Hepatocyte (in vitro differentiated cells): ENCODE measurements around the gene CNTNAP2.

Source experiments
- CTCF ChIP-seq: fragments of 200-600 bp; sonication (generic); IDR thresholded peaks from 2 replicates; pipeline ENCODE4 v1.5.1; 2016; ENCODE audit warnings: antibody characterized with exemption, mild to moderate bottlenecking; ENCODE audit not compliant: poor library complexity
- EZH2phosphoT487 ChIP-seq: fragments of 200-600 bp; sonication (generic); IDR thresholded peaks from one replicate; pipeline ENCODE4 v1.6.1; 2018; ENCODE audit warnings: antibody characterized with exemption, mild to moderate bottlenecking, low read depth, moderate library complexity; ENCODE audit not compliant: unreplicated experiment, severe bottlenecking

GRCh38 chr7:147639037-147639436, 1522.4 kb downstream of the CNTNAP2 start:
- TF ChIP-seq CTCF: no peak
- TF ChIP-seq EZH2phosphoT487: no peak
